Heart right ventricle (tissue), 16 donors: ENCODE measurements around the gene DNAH3. TPM values are rescaled to one million over a fixed set of nuclear protein-coding genes. Genes with fewer than 3 reads are reported as not detected.

Experiments
- ATAC-seq, 8 donors: fragments of 200-7000 bp; cut with Tn5 transposase; one replicate each; pipeline ENCODE4 v1.9.1; 2020; ENCODE audit warnings: mild to moderate bottlenecking in 8 of 8, moderate library complexity in 8 of 8, moderate number of reproducible peaks in 1 of 8
- DNase-seq, 2 donors: peaks; one replicate each; pipeline ENCODE4 v3.0.0-alpha.2; 2020
- H3K27ac ChIP-seq, 10 donors: fragments of 200-600 bp; sonication (generic) in 2 of 10; one replicate each; pipeline versions ENCODE4 v1.5.0 to v1.8.0; 2020 to 2022; ENCODE audit warnings: mild to moderate bottlenecking in 3 of 10
- H3K27me3 ChIP-seq, 7 donors: fragments of 200-600 bp; one replicate each; pipeline ENCODE4 v1.8.0; 2021 to 2022; ENCODE audit warnings: mild to moderate bottlenecking in 2 of 7
- H3K36me3 ChIP-seq, 9 donors: fragments of 200-600 bp; sonication (generic) in 1 of 9; one replicate each; pipeline versions ENCODE4 v1.5.0 to v1.8.0; 2020 to 2022; ENCODE audit warnings: mild to moderate bottlenecking in 2 of 9
- H3K4me1 ChIP-seq, 9 donors: fragments of 200-600 bp; sonication (generic) in 1 of 9; one replicate each; pipeline versions ENCODE4 v1.5.0 to v1.8.0; 2020 to 2022; ENCODE audit warnings: mild to moderate bottlenecking in 4 of 9
- H3K4me3 ChIP-seq, 10 donors: fragments of 200-600 bp; sonication (generic) in 2 of 10; one replicate each; pipeline versions ENCODE4 v1.5.0 to v1.8.0; 2020 to 2022; ENCODE audit warnings: mild to moderate bottlenecking in 7 of 10, moderate library complexity in 2 of 10
- H3K9me3 ChIP-seq, 11 donors: fragments of 200-600 bp in 10 of 11; sonication (generic) in 2 of 11; one replicate each; pipeline versions ENCODE4 v1.5.0 to v1.8.0; 2013 to 2022; ENCODE audit warnings: mild to moderate bottlenecking in 2 of 11, control low read depth in 1 of 11, moderate library complexity in 1 of 11
- WGBS, 2 donors: extraction: QIAGEN DNeasy Blood & Tissue Kit; methylation state at CpG; one replicate each; pipeline ENCODE4 v1.1.7; 2013; ENCODE audit warnings: inconsistent platforms in 1 of 2; 5-methylcytosine and 5-hydroxymethylcytosine counted together
- intact Hi-C, 10 donors: fragments of 100-400 bp; cut with DNase I; formaldehyde crosslinking; loops; one replicate each; pipeline versions ENCODE4 v1.11.1 to v1.14.2; 2022
- polyA plus RNA-seq, 2 donors: library from polyadenylated mRNA; stranded (reverse); fragments of 200-250 nt; gene quantifications; one replicate each; pipeline ENCODE4 v1.2.3, GENCODE V29; 2013
- total RNA-seq, 10 donors: library from RNA; stranded (reverse); fragmentation: NEBNext Ultra II Directional in 3 of 10; extraction: Animal tissue kit (Norgen Biotek cat#: 25700) in 3 of 10; gene quantifications; one replicate each; pipeline versions ENCODE4 v1.2.1 to v1.2.4, GENCODE V29; 2021 to 2023
- TF ChIP-seq, protein P1 (sequence below), 9 donors: fragments of 200-600 bp; sonication (generic) in 2 of 9; IDR thresholded peaks; one replicate each; pipeline versions ENCODE4 v1.5.0 to v1.8.0; 2021 to 2022; ENCODE audit warnings: antibody characterized with exemption in 9 of 9, mild to moderate bottlenecking in 5 of 9, moderate library complexity in 1 of 9
- donor health status: Arrhythmogenic right ventricular cardiomyopathy.
- donor health status: ischemic (EF 13 %, LVEDD 7.1; RV severe dilation, severe dysfunction).
- donor health status: healthy with polysubstance abuse.
- donor health status: DM: no; HTN: yes; CAD: no.
- donor health status: DM: no; HTN: no; CAD: no.
- donor health status: ischemic (EF 25% LVEDD 6.9; RV normal size, moderate dysfunction).
- donor health status: ischemic (EF 25% LVEDD 5.7; RV mildly dilated, moderate dysfunction).
- donor health status: healthy.
- donor health status: DM: yes; HTN: yes; CAD: no.
- donor health status: Ischemic cardiomyopathy.
- donor health status: ischemic (EF 35%, LVEDD 5.7; RV mildly dilated, moderate dysfunction).
- donor health status: nonischemic (EF 11% LVEDD 7.7; RV severe dilation, severe dysfunction).
- donor health status: DM: yes; HTN: yes; CAD: no.
- donor health status: PGD.
- donor health status: ischemic (EF 29% LVEDD 5.4; RV normal size, mild dysfunction).
- donor health status: nonischemic (EF 23%, LVEDD 6.1; RV moderate dilation, normal function).

The DNAH3 gene
- total and polyA plus RNA-seq, 12 donors, result 0.39 to 3.7 (median 1.0) TPM; not detected in 1

GRCh38 chr16:21078563-21078962, 72.1 kb downstream of the DNAH3 start:
- Histone ChIP-seq H3K36me3 (no peaks in the 10 kb centered on the region), H3K27ac (no peak overlapping the region), H3K4me1 (peaks cover 0 to 5% (median 0%) of the 10 kb centered on the region in 9 donors), H3K27me3 (no peaks in the 10 kb centered on the region), H3K4me3 (no peak overlapping the region), H3K9me3 (no peaks in the 10 kb centered on the region)
- TF ChIP-seq, protein P1, sequence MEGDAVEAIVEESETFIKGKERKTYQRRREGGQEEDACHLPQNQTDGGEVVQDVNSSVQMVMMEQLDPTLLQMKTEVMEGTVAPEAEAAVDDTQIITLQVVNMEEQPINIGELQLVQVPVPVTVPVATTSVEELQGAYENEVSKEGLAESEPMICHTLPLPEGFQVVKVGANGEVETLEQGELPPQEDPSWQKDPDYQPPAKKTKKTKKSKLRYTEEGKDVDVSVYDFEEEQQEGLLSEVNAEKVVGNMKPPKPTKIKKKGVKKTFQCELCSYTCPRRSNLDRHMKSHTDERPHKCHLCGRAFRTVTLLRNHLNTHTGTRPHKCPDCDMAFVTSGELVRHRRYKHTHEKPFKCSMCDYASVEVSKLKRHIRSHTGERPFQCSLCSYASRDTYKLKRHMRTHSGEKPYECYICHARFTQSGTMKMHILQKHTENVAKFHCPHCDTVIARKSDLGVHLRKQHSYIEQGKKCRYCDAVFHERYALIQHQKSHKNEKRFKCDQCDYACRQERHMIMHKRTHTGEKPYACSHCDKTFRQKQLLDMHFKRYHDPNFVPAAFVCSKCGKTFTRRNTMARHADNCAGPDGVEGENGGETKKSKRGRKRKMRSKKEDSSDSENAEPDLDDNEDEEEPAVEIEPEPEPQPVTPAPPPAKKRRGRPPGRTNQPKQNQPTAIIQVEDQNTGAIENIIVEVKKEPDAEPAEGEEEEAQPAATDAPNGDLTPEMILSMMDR (IDR thresholded peaks at IDR 0.05), result no peak
- no peak for ATAC-seq
- intact Hi-C loops, result loop anchor here in 3 of 10 donors (10.0 kb wide), 2 partner anchors 144 to 164 kb away; no protein-coding TSS in a partner anchor
- DNase-seq, result no peak

- DNase-seq (no peak), ATAC-seq (no peak)
- Histone ChIP-seq H3K9me3 (no peaks in the 10 kb centered on the region), H3K4me1 (peaks cover 0 to 14% (median 0%) of the 10 kb centered on the region in 9 donors), H3K36me3 (no peaks in the 10 kb centered on the region), H3K4me3 (no peak overlapping the region), H3K27me3 (no peaks in the 10 kb centered on the region), H3K27ac (no peak overlapping the region)
- 68 to 75% methylated on average over 3 of the region's 3 CpGs for WGBS, 2 donors
- TF ChIP-seq, protein P1 (IDR thresholded peaks at IDR 0.05), result no peak
- intact Hi-C loops, result loop anchor here in 3 of 10 donors (10.0 kb wide), 2 partner anchors 142 to 162 kb away; no protein-coding TSS in a partner anchor
These were observed 74.3 kb downstream of the DNAH3 start for GRCh38 chr16:21076186-21076883.

GRCh38 chr16:21075252-21075651, 75.4 kb downstream of the DNAH3 start:
- TF ChIP-seq, protein P1 (IDR thresholded peaks at IDR 0.05), result no peak
- 40 to 51% methylated on average over 7 of the region's 7 CpGs for WGBS, 2 donors
- Histone ChIP-seq H3K4me3 (no peak overlapping the region), H3K27ac (no peak overlapping the region), H3K27me3 (no peaks in the 10 kb centered on the region), H3K4me1 (peaks cover 0 to 14% (median 0%) of the 10 kb centered on the region in 9 donors), H3K36me3 (no peaks in the 10 kb centered on the region), H3K9me3 (no peaks in the 10 kb centered on the region)
- intact Hi-C loops, result loop anchor here in 3 of 10 donors (10.0 kb wide), 2 partner anchors 140 to 160 kb away; no protein-coding TSS in a partner anchor
- DNase-seq (no peak), ATAC-seq (peak in 1 of 8 donors; percentile 67)

- H3K27ac ChIP-seq, result peak overlapping the region in 4 of 10 donors; percentile 23 to 58 (median 42)
- H3K36me3 ChIP-seq, result no peaks in the 10 kb centered on the region
- no peak overlapping the region for H3K4me3 ChIP-seq
- intact Hi-C loops, result loop anchor here in 3 of 10 donors (10.0 kb wide), 2 partner anchors 138 to 158 kb away; no protein-coding TSS in a partner anchor
- WGBS, 2 donors, result 47 to 69% methylated on average over 1 of the region's 1 CpG
- DNase-seq (no peak), ATAC-seq (peak in 5 of 8 donors; percentile 16 to 79 (median 75))
- TF ChIP-seq, protein P1 (IDR thresholded peaks at IDR 0.05), result no peak
- H3K4me1 ChIP-seq, result peaks cover 0 to 14% (median 0%) of the 10 kb centered on the region in 9 donors
- H3K9me3 ChIP-seq, result no peaks in the 10 kb centered on the region
- no peaks in the 10 kb centered on the region for H3K27me3 ChIP-seq
These were observed 77.7 kb downstream of the DNAH3 start for GRCh38 chr16:21072976-21073375.
